Measurements from ENCODE around the gene FAM169A. TPM values are rescaled to one million over a fixed set of nuclear protein-coding genes. Genes with fewer than 3 reads are reported as not detected.
A peak's percentile ranks its signal among the peaks of the same experiment; 100 is the strongest.

The FAM169A gene
- total and polyA plus RNA-seq, 2 experiments from 2014 or later = 16.9 to 97.7 TPM

GRCh38 chr5:74863726-74864125 is 2.5 kb downstream of the FAM169A start (continued):
- TF ChIP-seq NANOG (IDR thresholded peaks at IDR 0.05; ENCODE audit: borderline replicate concordance) (no peak), ZNF114 (CRISPR knock-in tag; IDR thresholded peaks at IDR 0.05) (no peak), ETS1 (IDR thresholded peaks at IDR 0.05) (no peak), POLR2AphosphoS5 (IDR thresholded peaks at IDR 0.05; ENCODE audit: low read depth) (no peak), CTCF (conservative IDR thresholded peaks at IDR 0.05; ENCODE audit: low read depth in 2 of 2) (no peak), EZH2phosphoT487 (IDR thresholded peaks at IDR 0.05; ENCODE audit: unreplicated experiment) (no peak)

GRCh38 chr5:74862221-74862620 is 4.0 kb downstream of the FAM169A start:
- no peaks in the 10 kb centered on the region; the same call in 1 of the 2 replicates for H3K36me3 ChIP-seq (ENCODE audit: insufficient read depth)
- peak overlapping the region; percentile 80 for H3K4me2 ChIP-seq

More at GRCh38 chr5:74862221-74862620, 4.0 kb downstream of the FAM169A start:
- Histone ChIP-seq H3K27me3 (ENCODE audit: insufficient read depth) (no peaks in the 10 kb centered on the region), H2AFZ (no peak overlapping the region), H3K4me1 (ENCODE audit: insufficient read depth) (peaks cover 45% of the 10 kb centered on the region), H3K27ac (ENCODE audit: low read depth) (no peak overlapping the region), H3K4me3 (peak overlapping the region; percentile 87), H3K79me2 (replicated peaks; ENCODE audit: insufficient read depth) (peaks cover 84% of the 10 kb centered on the region), H4K20me1 (replicated peaks; ENCODE audit: insufficient read depth) (peaks cover 42% of the 10 kb centered on the region), H3K9me2 (ENCODE audit: insufficient read depth) (no peaks in the 10 kb centered on the region), H3F3A (replicated peaks; ENCODE audit: low read depth) (no peaks in the 10 kb centered on the region)
- TF ChIP-seq EZH2 (IDR thresholded peaks at IDR 0.05; ENCODE audit: low read depth, unreplicated experiment) (no peak), NANOG (IDR thresholded peaks at IDR 0.05; ENCODE audit: borderline replicate concordance) (no peak), ZNF114 (CRISPR knock-in tag; IDR thresholded peaks at IDR 0.05) (no peak), CREB1 (CRISPR knock-in tag; IDR thresholded peaks at IDR 0.05; ENCODE audit: low read depth) (no peak), ZNF462 (CRISPR knock-in tag; IDR thresholded peaks at IDR 0.05) (no peak), JUNB (IDR thresholded peaks at IDR 0.05; ENCODE audit: unreplicated experiment) (no peak), POLR2AphosphoS5 (IDR thresholded peaks at IDR 0.05; ENCODE audit: low read depth) (no peak), EZH2phosphoT487 (IDR thresholded peaks at IDR 0.05; ENCODE audit: unreplicated experiment) (no peak), ETS1 (IDR thresholded peaks at IDR 0.05) (no peak), CTCF (conservative IDR thresholded peaks at IDR 0.05; ENCODE audit: low read depth in 2 of 2) (no peak)
- peak overlapping the region; percentile 98 for H3K4me3 Mint-ChIP-seq
- H3K27ac Mint-ChIP-seq = peak overlapping the region; percentile 29; the same call in 1 of the 2 replicates
- H3K9me3 Mint-ChIP-seq = peaks cover 3% of the 10 kb centered on the region; the same call in 1 of the 3 replicates
- peaks cover 54% of the 10 kb centered on the region for H3K4me1 Mint-ChIP-seq
- H3K27me3 Mint-ChIP-seq (ENCODE audit: insufficient read depth, low read depth, poor library complexity) = peaks cover 10% of the 10 kb centered on the region
- H3K36me3 Mint-ChIP-seq (ENCODE audit: low read depth) = peaks cover 48% of the 10 kb centered on the region
- ATAC-seq = no peak
- no peak for DNase-seq (ENCODE audit: low spot score)

Data from GM23338 (cell line).